T-helper 2 cell treated with Interferon-gamma antibody and Interleukin-4, amounts not matched to agents 5 μg/mL and 100 μg/mL, for 36 hours (primary cell): ENCODE measurements around the gene RYR3.

ENCODE experiments used
- DNase-seq: peaks from one replicate; pipeline ENCODE4 v3.0.0; 2021; ENCODE audit warnings: low spot score
- H3K27ac Mint-ChIP-seq: one replicate; pipeline ENCODE4 v1.8.0; 2021; ENCODE audit warnings: mild to moderate bottlenecking, mixed read lengths
- H3K27me3 Mint-ChIP-seq: one replicate; pipeline ENCODE4 v1.8.0; 2021; ENCODE audit warnings: low read depth, mixed read lengths
- H3K36me3 Mint-ChIP-seq: one replicate; pipeline ENCODE4 v1.8.0; 2021; ENCODE audit warnings: low read depth, mixed read lengths
- H3K4me1 Mint-ChIP-seq: one replicate; pipeline ENCODE4 v1.8.0; 2021; ENCODE audit warnings: low read depth, mixed read lengths
- H3K4me3 Mint-ChIP-seq: one replicate; pipeline ENCODE4 v1.8.0; 2022; ENCODE audit warnings: mild to moderate bottlenecking, moderate library complexity, mixed read lengths
- H3K9me3 Mint-ChIP-seq: one replicate; pipeline ENCODE4 v1.8.0; 2021; ENCODE audit warnings: mixed read lengths

RYR3 gene

GRCh38 chr15:33343275-33343674 lies 32.5 kb downstream of the RYR3 start:
- no peak for DNase-seq
- H3K9me3 Mint-ChIP-seq = no peaks in the 10 kb centered on the region
- no peaks in the 10 kb centered on the region for H3K4me1 Mint-ChIP-seq

GRCh38 chr15:33344111-33344510 lies 33.3 kb downstream of the RYR3 start:
- no peaks in the 10 kb centered on the region for H3K9me3 Mint-ChIP-seq
- no peak overlapping the region for H3K27ac Mint-ChIP-seq
- H3K27me3 Mint-ChIP-seq = peaks cover 2% of the 10 kb centered on the region
- DNase-seq = no peak
- no peaks in the 10 kb centered on the region for H3K4me1 Mint-ChIP-seq
- H3K36me3 Mint-ChIP-seq = no peaks in the 10 kb centered on the region
- no peak overlapping the region for H3K4me3 Mint-ChIP-seq

More at GRCh38 chr15:33343275-33343674, 32.5 kb downstream of the RYR3 start:
- H3K27ac Mint-ChIP-seq = no peak overlapping the region
- no peak overlapping the region for H3K4me3 Mint-ChIP-seq
- H3K36me3 Mint-ChIP-seq = no peaks in the 10 kb centered on the region
- H3K27me3 Mint-ChIP-seq = peaks cover 2% of the 10 kb centered on the region

GRCh38 chr15:33344530-33344929 lies 33.8 kb downstream of the RYR3 start:
- Mint-ChIP-seq H3K36me3 (no peaks in the 10 kb centered on the region), H3K9me3 (no peaks in the 10 kb centered on the region), H3K4me1 (no peaks in the 10 kb centered on the region), H3K4me3 (no peak overlapping the region), H3K27me3 (peaks cover 2% of the 10 kb centered on the region), H3K27ac (no peak overlapping the region)
- DNase-seq = no peak

- Mint-ChIP-seq H3K4me1 (no peaks in the 10 kb centered on the region), H3K27ac (no peak overlapping the region), H3K27me3 (peaks cover 11% of the 10 kb centered on the region), H3K9me3 (no peaks in the 10 kb centered on the region), H3K36me3 (no peaks in the 10 kb centered on the region), H3K4me3 (no peak overlapping the region)
- no peak for DNase-seq
These were observed 43.6 kb downstream of the RYR3 start for GRCh38 chr15:33354411-33354810.

GRCh38 chr15:33357845-33358244 lies 47.1 kb downstream of the RYR3 start:
- H3K27ac Mint-ChIP-seq = no peak overlapping the region
- H3K4me3 Mint-ChIP-seq = no peak overlapping the region
- peaks cover 6% of the 10 kb centered on the region for H3K27me3 Mint-ChIP-seq
- no peaks in the 10 kb centered on the region for H3K36me3 Mint-ChIP-seq
- no peaks in the 10 kb centered on the region for H3K9me3 Mint-ChIP-seq
- H3K4me1 Mint-ChIP-seq = no peaks in the 10 kb centered on the region
- DNase-seq = no peak

GRCh38 chr15:33358306-33358705 lies 47.5 kb downstream of the RYR3 start:
- H3K36me3 Mint-ChIP-seq = no peaks in the 10 kb centered on the region
- H3K4me1 Mint-ChIP-seq = no peaks in the 10 kb centered on the region
- H3K27me3 Mint-ChIP-seq = peaks cover 4% of the 10 kb centered on the region
- H3K4me3 Mint-ChIP-seq = no peak overlapping the region
- no peak overlapping the region for H3K27ac Mint-ChIP-seq
- no peak for DNase-seq
- no peaks in the 10 kb centered on the region for H3K9me3 Mint-ChIP-seq

- Mint-ChIP-seq H3K4me3 (no peak overlapping the region), H3K9me3 (no peaks in the 10 kb centered on the region), H3K27ac (no peak overlapping the region), H3K27me3 (peaks cover 4% of the 10 kb centered on the region), H3K4me1 (no peaks in the 10 kb centered on the region), H3K36me3 (no peaks in the 10 kb centered on the region)
- no peak for DNase-seq
These were observed 50.1 kb downstream of the RYR3 start for GRCh38 chr15:33360886-33361285.

GRCh38 chr15:33369941-33370622 lies 59.3 kb downstream of the RYR3 start:
- Mint-ChIP-seq H3K4me3 (no peak overlapping the region), H3K27ac (no peak overlapping the region), H3K27me3 (peaks cover 6% of the 10 kb centered on the region), H3K36me3 (no peaks in the 10 kb centered on the region), H3K4me1 (no peaks in the 10 kb centered on the region), H3K9me3 (no peaks in the 10 kb centered on the region)
- DNase-seq = no peak

GRCh38 chr15:33370623-33371020 lies 59.9 kb downstream of the RYR3 start:
- no peaks in the 10 kb centered on the region for H3K36me3 Mint-ChIP-seq
- H3K27me3 Mint-ChIP-seq = peaks cover 6% of the 10 kb centered on the region
- no peaks in the 10 kb centered on the region for H3K9me3 Mint-ChIP-seq
- no peak overlapping the region for H3K27ac Mint-ChIP-seq
- H3K4me1 Mint-ChIP-seq = no peaks in the 10 kb centered on the region
- no peak overlapping the region for H3K4me3 Mint-ChIP-seq
- DNase-seq = no peak

- no peak for DNase-seq
- no peaks in the 10 kb centered on the region for H3K36me3 Mint-ChIP-seq
- H3K4me3 Mint-ChIP-seq = no peak overlapping the region
- H3K27me3 Mint-ChIP-seq = peaks cover 5% of the 10 kb centered on the region
- no peak overlapping the region for H3K27ac Mint-ChIP-seq
- no peaks in the 10 kb centered on the region for H3K9me3 Mint-ChIP-seq
- H3K4me1 Mint-ChIP-seq = no peaks in the 10 kb centered on the region
These were observed 60.4 kb downstream of the RYR3 start for GRCh38 chr15:33371159-33371558.

- Mint-ChIP-seq H3K4me1 (no peaks in the 10 kb centered on the region), H3K27me3 (peaks cover 4% of the 10 kb centered on the region), H3K27ac (no peak overlapping the region), H3K36me3 (no peaks in the 10 kb centered on the region), H3K9me3 (no peaks in the 10 kb centered on the region), H3K4me3 (no peak overlapping the region)
- no peak for DNase-seq
These were observed 63.6 kb downstream of the RYR3 start for GRCh38 chr15:33374226-33374914.

- no peaks in the 10 kb centered on the region for H3K36me3 Mint-ChIP-seq
- no peak overlapping the region for H3K27ac Mint-ChIP-seq
- H3K9me3 Mint-ChIP-seq = no peaks in the 10 kb centered on the region
- DNase-seq = no peak
- no peaks in the 10 kb centered on the region for H3K4me1 Mint-ChIP-seq
- H3K27me3 Mint-ChIP-seq = peaks cover 4% of the 10 kb centered on the region
- H3K4me3 Mint-ChIP-seq = no peak overlapping the region
These were observed 64.5 kb downstream of the RYR3 start for GRCh38 chr15:33375236-33375635.

- Mint-ChIP-seq H3K4me3 (no peak overlapping the region), H3K27me3 (peaks cover 4% of the 10 kb centered on the region), H3K9me3 (no peaks in the 10 kb centered on the region), H3K27ac (no peak overlapping the region), H3K4me1 (no peaks in the 10 kb centered on the region), H3K36me3 (no peaks in the 10 kb centered on the region)
- DNase-seq = no peak
These were observed 66.4 kb downstream of the RYR3 start for GRCh38 chr15:33377204-33377603.

GRCh38 chr15:33378866-33379480 lies 68.2 kb downstream of the RYR3 start:
- Mint-ChIP-seq H3K27me3 (peaks cover 4% of the 10 kb centered on the region), H3K9me3 (no peaks in the 10 kb centered on the region), H3K27ac (no peak overlapping the region), H3K4me1 (no peaks in the 10 kb centered on the region), H3K4me3 (no peak overlapping the region), H3K36me3 (no peaks in the 10 kb centered on the region)
- no peak for DNase-seq
